Keratinocyte (primary cell): ENCODE measurements around the gene AK9. TPM values are rescaled to one million over a fixed set of nuclear protein-coding genes. Genes with fewer than 3 reads are reported as not detected.

Experiments used
- DNase-seq: peaks from one replicate; pipeline ENCODE4 v3.0.0-alpha.2; 2011; ENCODE audit warnings: low read depth, missing footprints, low spot score
- FAIRE-seq: peaks from 2 replicates; lab custom pipeline; 2011; peaks lifted over from hg19 to GRCh38; lab: Jason Lieb, UNC
- H2AFZ ChIP-seq: 2 replicates; pipeline ENCODE4 v1.6.0; 2012; ENCODE audit warnings: low read length, control low read depth, inconsistent platforms; ENCODE audit not compliant: control insufficient read depth
- H3K27ac ChIP-seq: 2 replicates; pipeline ENCODE4 v1.5.1; 2011; ENCODE audit warnings: low read length; ENCODE audit not compliant: control insufficient read depth, insufficient read depth
- H3K27me3 ChIP-seq: 3 replicates; pipeline ENCODE4 v1.6.0; 2011; ENCODE audit warnings: low read length; ENCODE audit not compliant: control insufficient read depth, insufficient read depth; ENCODE audit errors: extremely low read depth
- H3K36me3 ChIP-seq, 2 experiments: 2 replicates in 1 of 2; 3 replicates in 1 of 2; pipeline ENCODE4 v1.5.1; 2011; ENCODE audit warnings: low read length in 2 of 2, mild to moderate bottlenecking in 1 of 2; ENCODE audit not compliant: control insufficient read depth in 2 of 2, insufficient read depth in 2 of 2; ENCODE audit errors: extremely low read depth in 1 of 2
- H3K4me1 ChIP-seq: 3 replicates; pipeline ENCODE4 v1.5.1; 2011; ENCODE audit warnings: low read length; ENCODE audit not compliant: control insufficient read depth, insufficient read depth; ENCODE audit errors: extremely low read depth
- H3K4me2 ChIP-seq: 3 replicates; pipeline ENCODE4 v1.6.0; 2011; ENCODE audit warnings: low read depth, low read length; ENCODE audit not compliant: control insufficient read depth, insufficient read depth; ENCODE audit errors: extremely low read depth
- H3K4me3 ChIP-seq, 3 experiments: fragments of 200-600 bp in 1 of 3; sonication (generic) in 1 of 3; 2 replicates in 2 of 3; 3 replicates in 1 of 3; pipeline ENCODE4 v1.5.1; 2011 to 2016; ENCODE audit warnings: low read length in 3 of 3, mild to moderate bottlenecking in 3 of 3, control low read depth in 2 of 3, inconsistent platforms in 1 of 3, low read depth in 1 of 3, mixed read lengths in 1 of 3, mixed run types in 1 of 3, moderate library complexity in 1 of 3; ENCODE audit not compliant: control insufficient read depth in 2 of 3, insufficient read depth in 2 of 3; ENCODE audit errors: extremely low read depth in 1 of 3
- H3K79me2 ChIP-seq: 2 replicates; pipeline ENCODE4 v1.6.0; 2012; ENCODE audit warnings: low read length; ENCODE audit not compliant: control insufficient read depth, insufficient read depth
- H3K9ac ChIP-seq: 3 replicates; pipeline ENCODE4 v1.6.0; 2011; ENCODE audit warnings: low read length; ENCODE audit not compliant: control insufficient read depth, insufficient read depth; ENCODE audit errors: extremely low read depth
- H3K9me1 ChIP-seq: 3 replicates; pipeline ENCODE4 v1.6.0; 2011; ENCODE audit warnings: low read length; ENCODE audit not compliant: control insufficient read depth, insufficient read depth; ENCODE audit errors: extremely low read depth
- H3K9me3 ChIP-seq: 2 replicates; pipeline ENCODE4 v1.5.1; 2012; ENCODE audit warnings: low read depth, low read length; ENCODE audit not compliant: control insufficient read depth
- H4K20me1 ChIP-seq: 3 replicates; pipeline ENCODE4 v1.6.0; 2011; ENCODE audit warnings: low read length; ENCODE audit not compliant: control insufficient read depth, insufficient read depth; ENCODE audit errors: extremely low read depth
- CTCF ChIP-seq, 3 experiments: IDR thresholded peaks in 1 of 3; conservative IDR thresholded peaks in 1 of 3; optimal IDR thresholded peaks in 1 of 3; 2 replicates in 2 of 3; 3 replicates in 1 of 3; pipeline versions ENCODE3 to v1.5.1; 2011; ENCODE audit warnings: low read length in 3 of 3, mild to moderate bottlenecking in 3 of 3, moderate library complexity in 2 of 3, control low read depth in 1 of 3, inconsistent platforms in 1 of 3; ENCODE audit not compliant: insufficient read depth in 2 of 3; ENCODE audit errors: extremely low read depth in 1 of 3
- EZH2 ChIP-seq: IDR thresholded peaks from one replicate; pipeline ENCODE4 v1.6.1; 2012; ENCODE audit warnings: inconsistent platforms, mild to moderate bottlenecking, low read length, moderate library complexity
- dilution Hi-C: fragments of 300-500 bp; cut with MboI; formaldehyde crosslinking; loops from one replicate; pipeline ENCODE4 v1.7.0; 2020; ENCODE audit warnings: low sequenced_read_pairs; ENCODE audit not compliant: extremely low pct_ligation_motif_present
- polyA plus RNA-seq, 5 experiments: library from polyadenylated mRNA; depleted of rRNA in 3 of 5; stranded (reverse) in 3 of 5; stranded (forward) in 1 of 5; unstranded in 1 of 5; fragments of >200 nt; gene quantifications; 1 replicate in 1 of 5; 2 replicates in 3 of 5; 3 replicates in 1 of 5; pipeline versions ENCODE4 v1.2.1 to v1.2.3, GENCODE V29; 2011 to 2012; ENCODE audit warnings: missing spikeins in 2 of 5, low read depth in 1 of 5, low replicate concordance in 1 of 5

Gene AK9
- polyA plus RNA-seq, 1 donor (not counting 4 experiments of a cell fraction or from before 2014, with no cell fraction given): 1.8 TPM

GRCh38 chr6:109515781-109516409 is 175.1 kb downstream of the AK9 start:
- FAIRE-seq (no peak), DNase-seq (no peak)
- no peaks in the 10 kb centered on the region for H3K9me1 ChIP-seq
- no peaks in the 10 kb centered on the region for H3K36me3 ChIP-seq
- no peak overlapping the region for H3K4me3 ChIP-seq
- H3K9ac ChIP-seq: no peak overlapping the region
- no peak overlapping the region for H3K4me2 ChIP-seq
- H3K27ac ChIP-seq: no peak overlapping the region
- TF ChIP-seq EZH2 (no peak), CTCF (optimal IDR thresholded peaks at IDR 0.05 in 1 of 3, IDR thresholded peaks at IDR 0.05 in 1 of 3, conservative IDR thresholded peaks at IDR 0.05 in 1 of 3; ENCODE audit: extremely low read depth in 1 of 3, insufficient read depth in 2 of 3, low read length in 3 of 3) (no peak)
- no peaks in the 10 kb centered on the region for H3K4me1 ChIP-seq
- no peaks in the 10 kb centered on the region for H3K9me3 ChIP-seq
- H2AFZ ChIP-seq: no peak overlapping the region
- no peaks in the 10 kb centered on the region for H3K79me2 ChIP-seq
- no peaks in the 10 kb centered on the region for H4K20me1 ChIP-seq
- dilution Hi-C loops: no loop called here
- H3K27me3 ChIP-seq: no peaks in the 10 kb centered on the region

GRCh38 chr6:109514946-109515345 is 176.1 kb downstream of the AK9 start:
- TF ChIP-seq CTCF (optimal IDR thresholded peaks at IDR 0.05 in 1 of 3, IDR thresholded peaks at IDR 0.05 in 1 of 3, conservative IDR thresholded peaks at IDR 0.05 in 1 of 3; ENCODE audit: extremely low read depth in 1 of 3, insufficient read depth in 2 of 3, low read length in 3 of 3) (no peak), EZH2 (no peak)
- H3K27me3 ChIP-seq: no peaks in the 10 kb centered on the region
- no peak overlapping the region for H2AFZ ChIP-seq
- no peak overlapping the region for H3K4me2 ChIP-seq
- H3K4me3 ChIP-seq: no peak overlapping the region
- no peak for FAIRE-seq
- H4K20me1 ChIP-seq: no peaks in the 10 kb centered on the region
- no peaks in the 10 kb centered on the region for H3K9me1 ChIP-seq
- no peaks in the 10 kb centered on the region for H3K36me3 ChIP-seq
- no peaks in the 10 kb centered on the region for H3K9me3 ChIP-seq
- H3K79me2 ChIP-seq: no peaks in the 10 kb centered on the region
- dilution Hi-C loops: no loop called here
- H3K9ac ChIP-seq: no peak overlapping the region
- no peak for DNase-seq
- H3K27ac ChIP-seq: no peak overlapping the region
- no peaks in the 10 kb centered on the region for H3K4me1 ChIP-seq
